C4-2B (cell line): ENCODE measurements around the gene GPATCH1.

Source experiments
- ZFX ChIP-seq: fragments of 450-650 bp; IDR thresholded peaks from 2 replicates; pipeline ENCODE4 v1.6.1; 2017
- TF ChIP-seq, protein P1 (sequence below): fragments of 450-650 bp; conservative IDR thresholded peaks from 2 replicates; pipeline ENCODE4 v1.5.1; 2017; ENCODE audit warnings: mild to moderate bottlenecking

DNA sequence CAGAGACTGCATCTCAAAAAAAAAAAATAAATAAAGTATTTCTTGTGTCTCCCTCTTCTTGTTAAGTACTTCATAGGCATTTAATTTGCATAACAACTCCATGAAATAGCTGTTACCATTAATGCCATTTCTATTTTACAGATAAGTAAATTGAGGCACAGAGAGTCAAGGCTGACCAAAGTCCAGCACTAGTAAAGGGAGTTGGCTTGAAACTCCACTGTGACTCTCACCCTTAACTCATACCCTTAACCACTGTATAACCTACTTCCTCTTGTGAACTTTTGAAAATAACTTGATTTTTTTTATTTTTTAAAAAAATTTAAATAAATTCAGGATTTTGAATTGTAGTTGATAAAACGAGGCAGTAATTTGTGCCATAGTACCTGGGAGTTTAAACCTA lies 6.0 kb downstream of the GPATCH1 start:
- TF ChIP-seq, protein P1, sequence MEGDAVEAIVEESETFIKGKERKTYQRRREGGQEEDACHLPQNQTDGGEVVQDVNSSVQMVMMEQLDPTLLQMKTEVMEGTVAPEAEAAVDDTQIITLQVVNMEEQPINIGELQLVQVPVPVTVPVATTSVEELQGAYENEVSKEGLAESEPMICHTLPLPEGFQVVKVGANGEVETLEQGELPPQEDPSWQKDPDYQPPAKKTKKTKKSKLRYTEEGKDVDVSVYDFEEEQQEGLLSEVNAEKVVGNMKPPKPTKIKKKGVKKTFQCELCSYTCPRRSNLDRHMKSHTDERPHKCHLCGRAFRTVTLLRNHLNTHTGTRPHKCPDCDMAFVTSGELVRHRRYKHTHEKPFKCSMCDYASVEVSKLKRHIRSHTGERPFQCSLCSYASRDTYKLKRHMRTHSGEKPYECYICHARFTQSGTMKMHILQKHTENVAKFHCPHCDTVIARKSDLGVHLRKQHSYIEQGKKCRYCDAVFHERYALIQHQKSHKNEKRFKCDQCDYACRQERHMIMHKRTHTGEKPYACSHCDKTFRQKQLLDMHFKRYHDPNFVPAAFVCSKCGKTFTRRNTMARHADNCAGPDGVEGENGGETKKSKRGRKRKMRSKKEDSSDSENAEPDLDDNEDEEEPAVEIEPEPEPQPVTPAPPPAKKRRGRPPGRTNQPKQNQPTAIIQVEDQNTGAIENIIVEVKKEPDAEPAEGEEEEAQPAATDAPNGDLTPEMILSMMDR = no peak
- TF ChIP-seq ZFX = no peak
